ENCODE data around the gene IGSF11.

The IGSF11 gene

GRCh38 chr3:118960876-118961450, 73.7 kb downstream of the IGSF11 start:
- DNase-seq = no peak
- peaks cover 0 to 10% of the 10 kb centered on the region in 2 donors for H3K4me1 Mint-ChIP-seq (ENCODE audit: low read depth in 2 of 2)

GRCh38 chr3:118955914-118956556, 78.6 kb downstream of the IGSF11 start:
- Mint-ChIP-seq H3K4me3 (peak overlapping the region in 1 of 2 donors; percentile 48), H3K27me3 (peaks cover 0 to 18% of the 10 kb centered on the region in 2 donors), H3K4me1 (ENCODE audit: low read depth in 2 of 2) (peaks cover 0 to 12% of the 10 kb centered on the region in 2 donors), H3K36me3 (ENCODE audit: insufficient read depth) (no peaks in the 10 kb centered on the region), H3K9me3 (no peaks in the 10 kb centered on the region), H3K27ac (peak overlapping the region in 1 of 2 donors; percentile 93)
- ATAC-seq (replicated peaks) = peak; percentile 87
- DNase-seq = peak in 1 of 3 experiments; percentile 3

More at GRCh38 chr3:118960876-118961450, 73.7 kb downstream of the IGSF11 start:
- H3K4me3 Mint-ChIP-seq = no peak overlapping the region
- no peaks in the 10 kb centered on the region for H3K36me3 Mint-ChIP-seq (ENCODE audit: insufficient read depth)
- no peak overlapping the region for H3K27ac Mint-ChIP-seq
- ATAC-seq (replicated peaks) = no peak
- H3K27me3 Mint-ChIP-seq = peaks cover 0 to 24% of the 10 kb centered on the region in 2 donors
- no peaks in the 10 kb centered on the region for H3K9me3 Mint-ChIP-seq

- Mint-ChIP-seq H3K27me3 (peaks cover 0 to 2% of the 10 kb centered on the region in 2 donors), H3K36me3 (ENCODE audit: insufficient read depth) (no peaks in the 10 kb centered on the region), H3K9me3 (no peaks in the 10 kb centered on the region), H3K27ac (no peak overlapping the region), H3K4me3 (no peak overlapping the region), H3K4me1 (ENCODE audit: low read depth in 2 of 2) (peaks cover 0 to 12% of the 10 kb centered on the region in 2 donors)
- DNase-seq (no peak), ATAC-seq (replicated peaks) (no peak)
Observed at GRCh38 chr3:118951089-118951488, 83.6 kb downstream of the IGSF11 start.

- H3K36me3 Mint-ChIP-seq (ENCODE audit: insufficient read depth) = no peaks in the 10 kb centered on the region
- peak; percentile 85 for ATAC-seq (replicated peaks)
- peak overlapping the region in 1 of 2 donors; percentile 36 for H3K27ac Mint-ChIP-seq
- no peaks in the 10 kb centered on the region for H3K9me3 Mint-ChIP-seq
- H3K4me1 Mint-ChIP-seq (ENCODE audit: low read depth in 2 of 2) = peaks cover 0 to 8% of the 10 kb centered on the region in 2 donors
- no peak for DNase-seq
- no peaks in the 10 kb centered on the region for H3K27me3 Mint-ChIP-seq
- H3K4me3 Mint-ChIP-seq = no peak overlapping the region
Observed at GRCh38 chr3:118949113-118949760, 85.4 kb downstream of the IGSF11 start.

GRCh38 chr3:118948146-118948545, 86.5 kb downstream of the IGSF11 start:
- H3K27ac Mint-ChIP-seq = peak overlapping the region in 1 of 2 donors; percentile 58

GRCh38 chr3:118946449-118946848, 88.2 kb downstream of the IGSF11 start:
- no peak overlapping the region for H3K4me3 Mint-ChIP-seq
- no peak for DNase-seq
- no peaks in the 10 kb centered on the region for H3K27me3 Mint-ChIP-seq
- peaks cover 0 to 8% of the 10 kb centered on the region in 2 donors for H3K4me1 Mint-ChIP-seq (ENCODE audit: low read depth in 2 of 2)
- ATAC-seq (replicated peaks) = no peak
- no peak overlapping the region for H3K27ac Mint-ChIP-seq
- H3K36me3 Mint-ChIP-seq (ENCODE audit: insufficient read depth) = no peaks in the 10 kb centered on the region
- no peaks in the 10 kb centered on the region for H3K9me3 Mint-ChIP-seq

More at GRCh38 chr3:118948146-118948545, 86.5 kb downstream of the IGSF11 start:
- no peaks in the 10 kb centered on the region for H3K27me3 Mint-ChIP-seq
- DNase-seq = no peak
- no peaks in the 10 kb centered on the region for H3K36me3 Mint-ChIP-seq (ENCODE audit: insufficient read depth)
- no peak overlapping the region for H3K4me3 Mint-ChIP-seq
- peaks cover 0 to 8% of the 10 kb centered on the region in 2 donors for H3K4me1 Mint-ChIP-seq (ENCODE audit: low read depth in 2 of 2)
- H3K9me3 Mint-ChIP-seq = no peaks in the 10 kb centered on the region
- no peak for ATAC-seq (replicated peaks)

- Mint-ChIP-seq H3K4me1 (ENCODE audit: low read depth in 2 of 2) (peaks cover 0 to 8% of the 10 kb centered on the region in 2 donors), H3K4me3 (no peak overlapping the region)
Observed at GRCh38 chr3:118945834-118946233, 88.8 kb downstream of the IGSF11 start.

GRCh38 chr3:118943597-118943996, 91.0 kb downstream of the IGSF11 start:
- Mint-ChIP-seq H3K4me1 (ENCODE audit: low read depth in 2 of 2) (peaks cover 0 to 2% of the 10 kb centered on the region in 2 donors), H3K27me3 (no peaks in the 10 kb centered on the region)
- DNase-seq = no peak

More at GRCh38 chr3:118945834-118946233, 88.8 kb downstream of the IGSF11 start:
- ATAC-seq (replicated peaks) = no peak
- H3K36me3 Mint-ChIP-seq (ENCODE audit: insufficient read depth) = no peaks in the 10 kb centered on the region
- no peak overlapping the region for H3K27ac Mint-ChIP-seq
- no peaks in the 10 kb centered on the region for H3K9me3 Mint-ChIP-seq
- DNase-seq = no peak
- H3K27me3 Mint-ChIP-seq = no peaks in the 10 kb centered on the region

GRCh38 chr3:118942671-118943070, 92.0 kb downstream of the IGSF11 start:
- ATAC-seq (replicated peaks) = no peak
- Mint-ChIP-seq H3K27me3 (no peaks in the 10 kb centered on the region), H3K9me3 (no peaks in the 10 kb centered on the region), H3K4me3 (no peak overlapping the region), H3K27ac (no peak overlapping the region), H3K4me1 (ENCODE audit: low read depth in 2 of 2) (no peaks in the 10 kb centered on the region), H3K36me3 (ENCODE audit: insufficient read depth) (no peaks in the 10 kb centered on the region)
- no peak for DNase-seq

More at GRCh38 chr3:118943597-118943996, 91.0 kb downstream of the IGSF11 start:
- H3K9me3 Mint-ChIP-seq = no peaks in the 10 kb centered on the region
- no peaks in the 10 kb centered on the region for H3K36me3 Mint-ChIP-seq (ENCODE audit: insufficient read depth)
- H3K4me3 Mint-ChIP-seq = no peak overlapping the region
- ATAC-seq (replicated peaks) = no peak
- no peak overlapping the region for H3K27ac Mint-ChIP-seq

GRCh38 chr3:118942195-118942594, 92.5 kb downstream of the IGSF11 start:
- Mint-ChIP-seq H3K27ac (no peak overlapping the region), H3K9me3 (no peaks in the 10 kb centered on the region), H3K4me1 (ENCODE audit: low read depth in 2 of 2) (no peaks in the 10 kb centered on the region), H3K36me3 (ENCODE audit: insufficient read depth) (no peaks in the 10 kb centered on the region), H3K4me3 (no peak overlapping the region), H3K27me3 (no peaks in the 10 kb centered on the region)
- DNase-seq (no peak), ATAC-seq (replicated peaks) (no peak)

GRCh38 chr3:118941236-118941635, 93.4 kb downstream of the IGSF11 start:
- ATAC-seq (replicated peaks) (no peak), DNase-seq (no peak)
- H3K9me3 Mint-ChIP-seq = no peaks in the 10 kb centered on the region
- no peaks in the 10 kb centered on the region for H3K27me3 Mint-ChIP-seq
- no peaks in the 10 kb centered on the region for H3K4me1 Mint-ChIP-seq (ENCODE audit: low read depth in 2 of 2)
- H3K4me3 Mint-ChIP-seq = no peak overlapping the region
- H3K36me3 Mint-ChIP-seq (ENCODE audit: insufficient read depth) = no peaks in the 10 kb centered on the region
- H3K27ac Mint-ChIP-seq = no peak overlapping the region

- Mint-ChIP-seq H3K4me1 (ENCODE audit: low read depth in 2 of 2) (no peaks in the 10 kb centered on the region), H3K27me3 (no peaks in the 10 kb centered on the region), H3K4me3 (no peak overlapping the region), H3K27ac (no peak overlapping the region), H3K9me3 (no peaks in the 10 kb centered on the region), H3K36me3 (ENCODE audit: insufficient read depth) (no peaks in the 10 kb centered on the region)
- ATAC-seq (replicated peaks) = no peak
- no peak for DNase-seq
Observed at GRCh38 chr3:118938183-118938961, 96.3 kb downstream of the IGSF11 start.

GRCh38 chr3:118936811-118937210, 97.8 kb downstream of the IGSF11 start:
- no peak overlapping the region for H3K4me3 Mint-ChIP-seq
- no peak for ATAC-seq (replicated peaks)
- no peak for DNase-seq

More at GRCh38 chr3:118936811-118937210, 97.8 kb downstream of the IGSF11 start:
- Mint-ChIP-seq H3K4me1 (ENCODE audit: low read depth in 2 of 2) (no peaks in the 10 kb centered on the region), H3K9me3 (no peaks in the 10 kb centered on the region), H3K27ac (no peak overlapping the region), H3K36me3 (ENCODE audit: insufficient read depth) (no peaks in the 10 kb centered on the region), H3K27me3 (no peaks in the 10 kb centered on the region)
